IPS DF 4.7 (cell line): Measurements from ENCODE around the gene MARCHF10.

Experiments
- DNase-seq: peaks from one replicate; pipeline ENCODE4 v3.0.0-alpha.2; 2013; ENCODE audit warnings: low spot score; ENCODE audit errors: extremely low read depth

MARCHF10 gene

GRCh38 chr17:62718429-62718828, 89.7 kb downstream of the MARCHF10 start:
- no peak for DNase-seq

- no peak for DNase-seq
These were observed 90.2 kb downstream of the MARCHF10 start for GRCh38 chr17:62717889-62718288.

GRCh38 chr17:62717589-62717855, 90.6 kb downstream of the MARCHF10 start:
- DNase-seq: no peak

- no peak for DNase-seq
These were observed 91.1 kb downstream of the MARCHF10 start for GRCh38 chr17:62716834-62717588.

GRCh38 chr17:62715882-62716390, 92.2 kb downstream of the MARCHF10 start:
- DNase-seq: no peak

- no peak for DNase-seq
These were observed 93.9 kb downstream of the MARCHF10 start for GRCh38 chr17:62714016-62714777.

GRCh38 chr17:62713086-62713881, 94.8 kb downstream of the MARCHF10 start:
- no peak for DNase-seq

GRCh38 chr17:62712171-62712581, 95.9 kb downstream of the MARCHF10 start:
- no peak for DNase-seq

GRCh38 chr17:62708587-62708986, 99.5 kb downstream of the MARCHF10 start:
- DNase-seq: no peak

- DNase-seq: no peak
These were observed 100.7 kb downstream of the MARCHF10 start for GRCh38 chr17:62707425-62707739.

GRCh38 chr17:62706598-62707424, 101.3 kb downstream of the MARCHF10 start:
- no peak for DNase-seq

GRCh38 chr17:62705778-62706597, 102.1 kb downstream of the MARCHF10 start:
- DNase-seq: no peak

- no peak for DNase-seq
These were observed 102.8 kb downstream of the MARCHF10 start for GRCh38 chr17:62705156-62705777.

GRCh38 chr17:62704381-62704971, 103.6 kb downstream of the MARCHF10 start:
- DNase-seq: no peak

- no peak for DNase-seq
These were observed 104.2 kb downstream of the MARCHF10 start for GRCh38 chr17:62703776-62704380.

- DNase-seq: no peak
These were observed 104.8 kb downstream of the MARCHF10 start for GRCh38 chr17:62703261-62703775.

GRCh38 chr17:62702746-62703260, 105.3 kb downstream of the MARCHF10 start:
- DNase-seq: no peak

GRCh38 chr17:62701706-62702085, 106.4 kb downstream of the MARCHF10 start:
- no peak for DNase-seq
